ENCODE results near the gene E2F4.

Gene E2F4

GRCh38 chr16:67191995-67192681, at the start of gene E2F4:
Gene E2F4, plus strand, starts transcription at chr16:67192155. Its CDS starts 73 bp downstream, at chr16:67192228.
- peak; percentile 87 for DNase-seq (ENCODE audit: low read depth in 2 of 2)

- no peak for DNase-seq (ENCODE audit: low read depth in 2 of 2)
These were observed 49.6 kb upstream of the E2F4 start for GRCh38 chr16:67142342-67142741.

GRCh38 chr16:67144943-67145342, 47.0 kb upstream of the E2F4 start:
- no peak for DNase-seq (ENCODE audit: low read depth in 2 of 2)

- no peak for DNase-seq (ENCODE audit: low read depth in 2 of 2)
These were observed 46.2 kb upstream of the E2F4 start for GRCh38 chr16:67145746-67146145.

GRCh38 chr16:67146523-67147357, 45.2 kb upstream of the E2F4 start:
- no peak for DNase-seq (ENCODE audit: low read depth in 2 of 2)

GRCh38 chr16:67147437-67148140, 44.4 kb upstream of the E2F4 start:
- DNase-seq (ENCODE audit: low read depth in 2 of 2) = no peak

GRCh38 chr16:67148221-67148620, 43.7 kb upstream of the E2F4 start:
- DNase-seq (ENCODE audit: low read depth in 2 of 2) = no peak

GRCh38 chr16:67148656-67149275, 43.2 kb upstream of the E2F4 start:
- DNase-seq (ENCODE audit: low read depth in 2 of 2) = no peak

- DNase-seq (ENCODE audit: low read depth in 2 of 2) = no peak
These were observed 42.5 kb upstream of the E2F4 start for GRCh38 chr16:67149276-67150046.

- no peak for DNase-seq (ENCODE audit: low read depth in 2 of 2)
These were observed 41.7 kb upstream of the E2F4 start for GRCh38 chr16:67150047-67150832.

GRCh38 chr16:67150833-67151396, 41.0 kb upstream of the E2F4 start, which contains the start of gene B3GNT9:
Gene B3GNT9, minus strand, starts transcription at chr16:67150998. Its CDS starts 513 bp downstream, at chr16:67150485.
- DNase-seq (ENCODE audit: low read depth in 2 of 2) = no peak

GRCh38 chr16:67151431-67152097, 40.4 kb upstream of the E2F4 start:
- no peak for DNase-seq (ENCODE audit: low read depth in 2 of 2)

GRCh38 chr16:67154578-67155294, 37.2 kb upstream of the E2F4 start:
- no peak for DNase-seq (ENCODE audit: low read depth in 2 of 2)

GRCh38 chr16:67155295-67156142, 36.4 kb upstream of the E2F4 start:
- peak; percentile 72 to 73 for DNase-seq (ENCODE audit: low read depth in 2 of 2)

- no peak for DNase-seq (ENCODE audit: low read depth in 2 of 2)
These were observed 35.7 kb upstream of the E2F4 start for GRCh38 chr16:67156143-67156844.

GRCh38 chr16:67157106-67157748, 34.7 kb upstream of the E2F4 start:
- no peak for DNase-seq (ENCODE audit: low read depth in 2 of 2)
